ENCODE data around the gene VSTM2B.

DNA sequence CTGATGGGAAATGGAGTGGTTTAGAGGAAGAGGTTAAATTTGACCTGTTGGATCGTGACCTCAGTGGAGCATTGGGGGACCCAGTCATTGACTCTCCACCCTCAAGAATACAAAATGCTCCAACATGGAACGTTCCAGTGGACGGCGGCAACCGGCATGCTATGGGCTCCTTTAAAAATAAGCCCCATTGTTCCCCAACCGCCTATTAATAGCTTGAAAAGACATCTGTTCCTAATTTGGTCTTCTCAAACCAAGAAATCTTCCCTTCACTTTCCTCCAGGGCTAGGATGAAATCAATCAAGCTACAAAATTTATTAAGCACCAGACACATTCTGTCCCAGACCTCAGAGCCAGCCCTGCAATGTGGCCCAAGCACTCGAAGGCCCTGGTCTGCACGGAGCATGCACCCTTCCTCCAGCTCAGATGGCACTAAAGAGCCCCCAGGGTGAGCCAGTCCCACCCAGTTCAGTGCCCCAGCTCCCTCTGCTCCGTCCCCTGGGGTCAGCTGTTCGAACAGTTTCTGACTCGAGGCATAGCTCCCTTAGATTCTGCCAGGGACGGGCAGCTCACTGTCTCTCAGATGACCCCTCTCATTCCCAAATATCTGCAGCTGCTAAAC, 22.5 kb upstream of the VSTM2B start:
- TF ChIP-seq, protein P1, sequence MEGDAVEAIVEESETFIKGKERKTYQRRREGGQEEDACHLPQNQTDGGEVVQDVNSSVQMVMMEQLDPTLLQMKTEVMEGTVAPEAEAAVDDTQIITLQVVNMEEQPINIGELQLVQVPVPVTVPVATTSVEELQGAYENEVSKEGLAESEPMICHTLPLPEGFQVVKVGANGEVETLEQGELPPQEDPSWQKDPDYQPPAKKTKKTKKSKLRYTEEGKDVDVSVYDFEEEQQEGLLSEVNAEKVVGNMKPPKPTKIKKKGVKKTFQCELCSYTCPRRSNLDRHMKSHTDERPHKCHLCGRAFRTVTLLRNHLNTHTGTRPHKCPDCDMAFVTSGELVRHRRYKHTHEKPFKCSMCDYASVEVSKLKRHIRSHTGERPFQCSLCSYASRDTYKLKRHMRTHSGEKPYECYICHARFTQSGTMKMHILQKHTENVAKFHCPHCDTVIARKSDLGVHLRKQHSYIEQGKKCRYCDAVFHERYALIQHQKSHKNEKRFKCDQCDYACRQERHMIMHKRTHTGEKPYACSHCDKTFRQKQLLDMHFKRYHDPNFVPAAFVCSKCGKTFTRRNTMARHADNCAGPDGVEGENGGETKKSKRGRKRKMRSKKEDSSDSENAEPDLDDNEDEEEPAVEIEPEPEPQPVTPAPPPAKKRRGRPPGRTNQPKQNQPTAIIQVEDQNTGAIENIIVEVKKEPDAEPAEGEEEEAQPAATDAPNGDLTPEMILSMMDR (conservative IDR thresholded peaks at IDR 0.05 in 1 of 2, IDR thresholded peaks at IDR 0.05 in 1 of 2; ENCODE audit: extremely low read depth in 1 of 2, insufficient read depth in 1 of 2, low read depth in 1 of 2, low read length in 2 of 2), result no peak
- TF ChIP-seq EZH2 (IDR thresholded peaks at IDR 0.05; ENCODE audit: borderline replicate concordance, low read length), result no peak
